Trophoblast cell (in vitro differentiated cells and primary cell): ENCODE data around the gene MAGI1.

ENCODE experiments used
- DNase-seq, 2 donors: peaks; one replicate each; pipeline ENCODE4 v3.0.0-alpha.2; 2016
- H2AFZ ChIP-seq: 2 replicates; pipeline ENCODE4 v1.6.1; 2013; ENCODE audit warnings: low read length, moderate library complexity, mild to moderate bottlenecking; ENCODE audit not compliant: insufficient read depth, poor library complexity
- H2AK5ac ChIP-seq: 2 replicates; pipeline ENCODE4 v1.6.1; 2013; ENCODE audit warnings: mild to moderate bottlenecking, low read length
- H2BK120ac ChIP-seq: 2 replicates; pipeline ENCODE4 v1.6.1; 2013; ENCODE audit warnings: low read length, mild to moderate bottlenecking, moderate library complexity; ENCODE audit not compliant: insufficient read depth, poor library complexity
- H2BK12ac ChIP-seq: 2 replicates; pipeline ENCODE4 v1.6.1; 2013; ENCODE audit warnings: mild to moderate bottlenecking, low read length, moderate library complexity
- H2BK5ac ChIP-seq: 2 replicates; pipeline ENCODE4 v1.6.1; 2013; ENCODE audit warnings: low read length, low read depth, moderate library complexity, mild to moderate bottlenecking; ENCODE audit not compliant: poor library complexity
- H3K14ac ChIP-seq: 2 replicates; pipeline ENCODE4 v1.6.1; 2013; ENCODE audit warnings: mild to moderate bottlenecking, low read length
- H3K18ac ChIP-seq: 2 replicates; pipeline ENCODE4 v1.6.1; 2013; ENCODE audit warnings: mild to moderate bottlenecking, low read length
- H3K23ac ChIP-seq: 2 replicates; pipeline ENCODE4 v1.6.1; 2013; ENCODE audit warnings: low read length
- H3K27ac ChIP-seq: 2 replicates; pipeline ENCODE4 v1.5.1; 2013; ENCODE audit warnings: low read depth, mild to moderate bottlenecking, inconsistent platforms, low read length, moderate library complexity
- H3K27me3 ChIP-seq: 2 replicates; pipeline ENCODE4 v1.6.1; 2013; ENCODE audit warnings: inconsistent platforms, mild to moderate bottlenecking, low read length, moderate library complexity; ENCODE audit not compliant: insufficient read depth
- H3K36me3 ChIP-seq, 2 experiments: 1 replicate in 1 of 2; 2 replicates in 1 of 2; pipeline ENCODE4 v1.6.1; 2013; ENCODE audit warnings: low read length in 2 of 2, mild to moderate bottlenecking in 2 of 2, moderate library complexity in 1 of 2; ENCODE audit not compliant: insufficient read depth in 2 of 2, control insufficient read depth in 1 of 2
- H3K4ac ChIP-seq: 2 replicates; pipeline ENCODE4 v1.6.1; 2013; ENCODE audit warnings: low read depth, mild to moderate bottlenecking, low read length, moderate library complexity
- H3K4me1 ChIP-seq, 2 experiments: 1 replicate in 1 of 2; 2 replicates in 1 of 2; pipeline ENCODE4 v1.6.1; 2013; ENCODE audit warnings: low read length in 2 of 2, mild to moderate bottlenecking in 2 of 2, moderate library complexity in 1 of 2; ENCODE audit not compliant: insufficient read depth in 2 of 2, control insufficient read depth in 1 of 2
- H3K4me2 ChIP-seq: 2 replicates; pipeline ENCODE4 v1.6.1; 2013; ENCODE audit warnings: inconsistent platforms, mild to moderate bottlenecking, low read length, moderate library complexity
- H3K4me3 ChIP-seq: 2 replicates; pipeline ENCODE4 v1.5.1; 2013; ENCODE audit warnings: mild to moderate bottlenecking, low read depth, low read length, inconsistent platforms
- H3K79me1 ChIP-seq: one replicate; pipeline ENCODE4 v1.6.1; 2013; ENCODE audit warnings: low read length
- H3K79me2 ChIP-seq: 2 replicates; pipeline ENCODE4 v1.6.1; 2013; ENCODE audit warnings: low read length, mild to moderate bottlenecking; ENCODE audit not compliant: control insufficient read depth, insufficient read depth, poor library complexity
- H3K9ac ChIP-seq: 2 replicates; pipeline ENCODE4 v1.6.1; 2013; ENCODE audit warnings: mild to moderate bottlenecking, low read length
- H3K9me3 ChIP-seq: 2 replicates; pipeline ENCODE4 v1.6.1; 2013; ENCODE audit warnings: low read depth, mild to moderate bottlenecking, control low read depth, inconsistent platforms, low read length; ENCODE audit not compliant: insufficient read depth
- H4K12ac ChIP-seq: 2 replicates; pipeline ENCODE4 v1.6.1; 2013; ENCODE audit warnings: low read depth, mild to moderate bottlenecking, low read length, moderate library complexity
- H4K8ac ChIP-seq: 2 replicates; pipeline ENCODE4 v1.6.1; 2013; ENCODE audit warnings: low read depth, mild to moderate bottlenecking, low read length, moderate library complexity
- H4K91ac ChIP-seq: one replicate; pipeline ENCODE4 v1.6.1; 2013; ENCODE audit warnings: low read depth, mild to moderate bottlenecking, low read length, moderate library complexity
- WGBS: extraction: QIAGEN DNeasy Blood & Tissue Kit; methylation state at CpG from one replicate; pipeline ENCODE4 v1.1.7; 2013; ENCODE audit warnings: missing lambda C conversion rate; ENCODE audit not compliant: insufficient read length, insufficient coverage; ENCODE audit errors: extremely low coverage; 5-methylcytosine and 5-hydroxymethylcytosine counted together

The MAGI1 gene

DNA sequence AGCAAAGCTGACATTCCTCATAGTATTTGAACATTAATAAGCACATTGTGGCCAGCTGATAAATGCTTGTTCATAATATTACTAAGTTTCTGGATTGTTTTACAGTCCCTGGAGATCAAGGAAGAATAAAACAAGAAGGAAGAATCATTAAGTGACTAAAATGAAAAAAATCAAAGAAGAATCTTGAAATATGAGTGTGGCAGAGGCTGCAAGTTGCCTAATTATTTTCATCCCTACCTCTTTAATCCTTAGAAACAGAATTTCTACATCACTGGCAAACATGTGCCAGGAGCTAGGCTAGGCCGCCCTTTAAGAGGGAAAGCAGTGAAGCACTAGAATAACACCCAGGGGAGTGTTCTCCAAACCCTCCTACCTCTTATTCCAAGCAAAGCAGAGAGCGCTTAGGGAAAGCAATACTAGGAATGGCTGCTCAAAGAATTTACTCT, 98.9 kb downstream of the MAGI1 start:
- Histone ChIP-seq H3K9me3 (no peaks in the 10 kb centered on the region), H3K9ac (no peak overlapping the region), H3K4me1 (no peaks in the 10 kb centered on the region), H3K14ac (no peak overlapping the region), H3K4me2 (no peak overlapping the region), H2AFZ (no peak overlapping the region), H3K23ac (no peak overlapping the region), H4K8ac (no peak overlapping the region), H2BK5ac (no peak overlapping the region), H3K27ac (no peak overlapping the region), H3K79me1 (no peaks in the 10 kb centered on the region), H4K12ac (no peak overlapping the region), H3K4ac (no peak overlapping the region), H3K79me2 (peaks cover 2% of the 10 kb centered on the region), H4K91ac (no peak overlapping the region), H3K18ac (no peak overlapping the region), H3K27me3 (no peaks in the 10 kb centered on the region), H3K4me3 (no peak overlapping the region), H2BK12ac (no peak overlapping the region), H2AK5ac (no peak overlapping the region), H2BK120ac (no peak overlapping the region), H3K36me3 (no peaks in the 10 kb centered on the region)
- no CpG with 5 or more reads among the region's 2 CpGs for WGBS
- no peak for DNase-seq

DNA sequence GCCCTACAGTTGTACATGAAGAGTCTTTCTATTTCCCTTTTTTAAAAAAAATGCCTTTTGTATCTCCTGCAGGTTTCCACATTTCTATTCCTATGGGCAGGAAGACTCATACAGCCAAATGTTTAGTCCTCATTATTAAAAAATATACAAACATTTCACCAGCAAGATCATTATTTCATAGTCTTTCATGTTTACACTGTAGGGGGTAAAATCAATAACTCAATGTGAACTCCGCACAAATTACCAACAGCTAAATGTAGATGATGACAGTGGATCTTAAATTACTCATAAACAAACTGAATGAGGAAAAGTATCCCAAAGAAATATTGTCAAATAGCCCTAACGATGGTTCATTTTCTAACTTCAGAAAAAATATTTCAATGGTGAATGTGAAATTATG, 99.5 kb downstream of the MAGI1 start:
- H3K23ac ChIP-seq, result no peak overlapping the region
- H3K18ac ChIP-seq, result no peak overlapping the region
- no peaks in the 10 kb centered on the region for H3K9me3 ChIP-seq
- peaks cover 2% of the 10 kb centered on the region for H3K79me2 ChIP-seq
- no peak overlapping the region for H3K4me2 ChIP-seq
- H3K27me3 ChIP-seq, result no peaks in the 10 kb centered on the region
- H3K4me3 ChIP-seq, result no peak overlapping the region
- no peaks in the 10 kb centered on the region for H3K79me1 ChIP-seq
- no peak overlapping the region for H2BK12ac ChIP-seq
- no peak overlapping the region for H4K12ac ChIP-seq
- H4K91ac ChIP-seq, result no peak overlapping the region
- H3K4me1 ChIP-seq, result no peaks in the 10 kb centered on the region
- H4K8ac ChIP-seq, result no peak overlapping the region
- H3K9ac ChIP-seq, result no peak overlapping the region
- no peak for DNase-seq
- no peak overlapping the region for H2BK120ac ChIP-seq
- no peak overlapping the region for H2BK5ac ChIP-seq
- H2AK5ac ChIP-seq, result no peak overlapping the region
- no peak overlapping the region for H3K27ac ChIP-seq
- H2AFZ ChIP-seq, result no peak overlapping the region
- no CpG with 5 or more reads among the region's 2 CpGs for WGBS
- no peak overlapping the region for H3K14ac ChIP-seq
- no peak overlapping the region for H3K4ac ChIP-seq
- no peaks in the 10 kb centered on the region for H3K36me3 ChIP-seq

DNA sequence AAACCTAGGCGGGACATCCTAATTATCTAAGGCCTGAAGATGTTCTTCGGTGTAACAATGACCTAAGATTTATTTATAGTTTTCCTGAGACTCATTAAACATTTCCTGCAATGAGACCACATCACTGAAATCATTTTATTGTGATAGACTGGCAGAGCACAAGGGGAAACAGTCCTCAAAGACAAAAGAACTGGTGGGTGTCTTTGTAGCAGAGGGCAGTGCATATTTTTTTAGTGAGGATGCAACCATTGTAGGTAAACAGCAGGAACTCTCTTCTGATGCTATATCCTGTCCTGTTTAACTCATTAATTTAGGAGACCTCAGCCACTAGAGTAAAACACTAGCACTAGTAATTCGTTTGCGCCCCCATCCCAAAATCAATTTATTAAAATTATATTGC, 100.0 kb downstream of the MAGI1 start:
- Histone ChIP-seq H3K79me2 (peaks cover 2% of the 10 kb centered on the region), H2BK12ac (no peak overlapping the region), H3K79me1 (no peaks in the 10 kb centered on the region), H3K4ac (no peak overlapping the region), H4K91ac (no peak overlapping the region), H3K14ac (no peak overlapping the region), H3K9me3 (no peaks in the 10 kb centered on the region), H4K12ac (no peak overlapping the region), H2AK5ac (no peak overlapping the region), H4K8ac (no peak overlapping the region), H3K4me1 (no peaks in the 10 kb centered on the region), H3K4me2 (no peak overlapping the region), H3K4me3 (no peak overlapping the region), H3K23ac (no peak overlapping the region), H2BK5ac (no peak overlapping the region), H3K18ac (no peak overlapping the region), H2BK120ac (no peak overlapping the region), H3K27ac (no peak overlapping the region), H3K36me3 (no peaks in the 10 kb centered on the region), H2AFZ (no peak overlapping the region), H3K27me3 (no peaks in the 10 kb centered on the region), H3K9ac (no peak overlapping the region)
- WGBS, result no CpG with 5 or more reads among the region's 4 CpGs
- DNase-seq, result no peak

DNA sequence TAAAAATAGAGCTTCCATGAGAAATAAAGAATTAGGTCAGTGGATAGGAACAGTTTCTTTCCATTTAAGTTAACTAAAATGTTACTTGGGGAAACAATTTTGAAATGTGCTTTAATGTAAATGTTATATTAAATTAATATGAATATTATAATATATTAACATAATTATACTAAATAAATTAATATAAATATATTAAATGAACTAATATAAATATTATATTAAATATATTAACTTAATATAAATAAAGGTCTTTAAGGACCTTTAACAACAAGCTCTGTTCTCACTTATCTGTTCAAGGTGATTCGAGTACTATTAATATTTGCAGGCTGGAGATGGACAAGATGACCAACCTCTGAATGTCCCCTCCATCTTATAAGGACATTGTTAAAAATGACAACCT, 100.6 kb downstream of the MAGI1 start:
- H3K4ac ChIP-seq, result no peak overlapping the region
- no CpG with 5 or more reads among the region's 1 CpG for WGBS
- H2BK12ac ChIP-seq, result no peak overlapping the region
- no peak overlapping the region for H3K23ac ChIP-seq
- no peak overlapping the region for H4K12ac ChIP-seq
- no peaks in the 10 kb centered on the region for H3K27me3 ChIP-seq
- H3K9ac ChIP-seq, result no peak overlapping the region
- H3K4me1 ChIP-seq, result no peaks in the 10 kb centered on the region
- no peaks in the 10 kb centered on the region for H3K36me3 ChIP-seq
- no peak overlapping the region for H2BK120ac ChIP-seq
- no peak overlapping the region for H2AFZ ChIP-seq
- no peak overlapping the region for H3K4me3 ChIP-seq
- H3K9me3 ChIP-seq, result no peaks in the 10 kb centered on the region
- no peak overlapping the region for H4K8ac ChIP-seq
- H3K18ac ChIP-seq, result no peak overlapping the region
- H3K79me2 ChIP-seq, result peaks cover 2% of the 10 kb centered on the region
- H3K79me1 ChIP-seq, result no peaks in the 10 kb centered on the region
- H3K27ac ChIP-seq, result no peak overlapping the region
- DNase-seq, result no peak
- no peak overlapping the region for H3K4me2 ChIP-seq
- no peak overlapping the region for H2BK5ac ChIP-seq
- no peak overlapping the region for H3K14ac ChIP-seq
- no peak overlapping the region for H2AK5ac ChIP-seq
- H4K91ac ChIP-seq, result no peak overlapping the region
